Psoas muscle (tissue), 8 donors: ENCODE data around the gene SPIRE2. TPM values are rescaled to one million over a fixed set of nuclear protein-coding genes. Genes with fewer than 3 reads are reported as not detected.

Experiments
- ATAC-seq, 4 donors: fragments of 200-7000 bp; cut with Tn5 transposase; one replicate each; pipeline ENCODE4 v1.9.1; 2020; ENCODE audit warnings: moderate library complexity in 3 of 4, mild to moderate bottlenecking in 2 of 4
- DNase-seq, 2 donors: peaks; one replicate each; pipeline ENCODE4 v3.0.0-alpha.2; 2020
- H3K27ac ChIP-seq: fragments of 200-600 bp; one replicate; pipeline ENCODE4 v1.8.0; 2022
- H3K27me3 ChIP-seq, 3 donors: fragments of 200-600 bp in 1 of 3; one replicate each; pipeline versions ENCODE4 v1.6.1 to v1.8.0; 2013 to 2022; ENCODE audit warnings: low read length in 2 of 3, mild to moderate bottlenecking in 2 of 3, moderate library complexity in 1 of 3; ENCODE audit not compliant: insufficient read depth in 3 of 3
- H3K36me3 ChIP-seq, 2 donors: fragments of 200-600 bp in 1 of 2; one replicate each; pipeline versions ENCODE4 v1.6.1 to v1.8.0; 2013 to 2022; ENCODE audit warnings: low read depth in 1 of 2, mild to moderate bottlenecking in 1 of 2, moderate library complexity in 1 of 2; ENCODE audit not compliant: insufficient read depth in 1 of 2
- H3K4me1 ChIP-seq: fragments of 200-600 bp; one replicate; pipeline ENCODE4 v1.8.0; 2022
- H3K4me3 ChIP-seq: fragments of 200-600 bp; one replicate; pipeline ENCODE4 v1.8.0; 2022; ENCODE audit warnings: mild to moderate bottlenecking
- H3K9me3 ChIP-seq: fragments of 200-600 bp; one replicate; pipeline ENCODE4 v1.8.0; 2022
- WGBS, 3 donors: extraction: QIAGEN DNeasy Blood & Tissue Kit; methylation state at CpG; one replicate each; pipeline versions ENCODE4 v1.1.6 to v1.1.7; 2013; 5-methylcytosine and 5-hydroxymethylcytosine counted together
- intact Hi-C, 2 donors: fragments of 100-400 bp; cut with DNase I; formaldehyde crosslinking; loops; one replicate each; pipeline versions ENCODE4 v1.11.0 to v1.14.2; 2022
- polyA plus RNA-seq, 3 donors: library from polyadenylated mRNA; stranded (reverse); fragments of 200-250 nt; gene quantifications; one replicate each; pipeline ENCODE4 v1.2.3, GENCODE V29; 2013
- total RNA-seq, 4 donors: library from RNA; stranded (reverse); fragmentation: NEBNext Ultra II Directional in 2 of 4; extraction: Animal tissue kit (Norgen Biotek cat#: 25700) in 2 of 4; gene quantifications; one replicate each; pipeline versions ENCODE4 v1.2.1 to v1.2.4, GENCODE V29; 2021 to 2023
- TF ChIP-seq, protein P1 (sequence below): fragments of 200-600 bp; IDR thresholded peaks from one replicate; pipeline ENCODE4 v1.8.0; 2022; ENCODE audit warnings: antibody characterized with exemption
- donor health status: healthy with polysubstance abuse.
- donor health status: DM: no; HTN: no; CAD: no; lungs with moderate emphysema.
- donor health status: Bipolar disorder and iron deficiency.
- donor health status: healthy.
- donor health status: DM: yes; HTN: yes; CAD: no.
- donor health status: DM: no; HTN: no; CAD: no.
- donor health status: DM: no; HTN: no; CAD: no.
- donor health status: DM: yes; HTN: yes; CAD: no.

The SPIRE2 gene
- total and polyA plus RNA-seq, 7 donors = 0.14 to 0.48 (median 0.25) TPM; not detected in 1

DNA sequence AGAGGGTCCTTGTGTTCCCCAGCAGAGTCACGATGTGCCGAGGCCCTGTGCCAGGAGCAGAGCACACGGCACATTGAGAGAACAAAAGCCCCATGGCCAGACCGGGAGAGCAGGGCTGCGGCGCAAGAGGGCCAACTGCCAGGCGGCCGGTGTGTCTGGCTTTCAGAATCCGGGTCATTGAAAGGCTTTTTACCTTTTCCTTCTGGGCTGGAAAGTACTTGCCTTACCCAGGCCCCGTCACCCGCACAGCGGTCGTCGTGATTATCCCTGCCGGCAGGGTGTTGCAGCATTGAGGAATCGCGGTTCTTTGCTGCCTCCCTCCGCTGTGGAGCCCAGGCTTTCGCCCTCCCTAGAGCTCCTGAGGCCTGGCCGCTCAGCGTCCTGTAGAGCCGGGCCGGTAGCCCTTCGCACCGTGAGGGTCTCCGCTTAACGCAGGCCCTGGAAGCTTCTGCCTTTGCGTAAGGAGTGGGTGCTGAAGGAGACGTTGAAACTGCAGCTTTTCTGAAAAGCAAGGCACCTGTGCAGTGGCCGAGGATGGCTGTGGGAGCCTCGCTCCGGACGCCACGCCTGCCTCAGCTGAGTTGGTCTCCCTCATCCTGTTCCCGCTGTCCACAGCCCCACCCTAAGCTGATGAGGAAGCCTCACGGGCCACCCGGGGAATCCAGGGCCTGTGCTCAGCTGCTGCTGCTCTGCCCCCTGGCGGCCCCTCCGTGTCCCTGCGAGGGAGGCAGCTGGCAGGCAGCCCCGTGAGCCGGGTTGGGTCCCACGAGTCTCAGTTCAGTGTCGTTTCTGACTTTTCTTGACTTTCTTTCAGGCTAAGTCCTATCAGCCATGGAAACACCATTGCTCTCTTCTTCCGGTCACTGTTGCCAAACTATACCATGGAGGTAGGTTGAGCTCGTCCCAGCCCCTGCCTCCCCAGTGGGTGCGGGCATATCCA lies 81.8 kb downstream of the SPIRE2 start:
- H3K9me3 ChIP-seq = no peaks in the 10 kb centered on the region
- no peak overlapping the region for H3K27ac ChIP-seq
- peaks cover 4% of the 10 kb centered on the region for H3K4me1 ChIP-seq
- H3K36me3 ChIP-seq = peaks cover 0 to 58% of the 10 kb centered on the region in 2 donors
- no peaks in the 10 kb centered on the region for H3K27me3 ChIP-seq
- ATAC-seq = peak; percentile 68 to 76 (median 72)
- TF ChIP-seq, protein P1, sequence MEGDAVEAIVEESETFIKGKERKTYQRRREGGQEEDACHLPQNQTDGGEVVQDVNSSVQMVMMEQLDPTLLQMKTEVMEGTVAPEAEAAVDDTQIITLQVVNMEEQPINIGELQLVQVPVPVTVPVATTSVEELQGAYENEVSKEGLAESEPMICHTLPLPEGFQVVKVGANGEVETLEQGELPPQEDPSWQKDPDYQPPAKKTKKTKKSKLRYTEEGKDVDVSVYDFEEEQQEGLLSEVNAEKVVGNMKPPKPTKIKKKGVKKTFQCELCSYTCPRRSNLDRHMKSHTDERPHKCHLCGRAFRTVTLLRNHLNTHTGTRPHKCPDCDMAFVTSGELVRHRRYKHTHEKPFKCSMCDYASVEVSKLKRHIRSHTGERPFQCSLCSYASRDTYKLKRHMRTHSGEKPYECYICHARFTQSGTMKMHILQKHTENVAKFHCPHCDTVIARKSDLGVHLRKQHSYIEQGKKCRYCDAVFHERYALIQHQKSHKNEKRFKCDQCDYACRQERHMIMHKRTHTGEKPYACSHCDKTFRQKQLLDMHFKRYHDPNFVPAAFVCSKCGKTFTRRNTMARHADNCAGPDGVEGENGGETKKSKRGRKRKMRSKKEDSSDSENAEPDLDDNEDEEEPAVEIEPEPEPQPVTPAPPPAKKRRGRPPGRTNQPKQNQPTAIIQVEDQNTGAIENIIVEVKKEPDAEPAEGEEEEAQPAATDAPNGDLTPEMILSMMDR = peak; percentile 73
- no peak overlapping the region for H3K4me3 ChIP-seq
- 58 to 65% (median 63%) methylated on average over 46 to 47 of the region's 47 CpGs for whole genome bisulfite sequencing, 3 donors
- DNase-seq = peak; percentile 83 to 89
- intact Hi-C loops = no loop called here

DNA sequence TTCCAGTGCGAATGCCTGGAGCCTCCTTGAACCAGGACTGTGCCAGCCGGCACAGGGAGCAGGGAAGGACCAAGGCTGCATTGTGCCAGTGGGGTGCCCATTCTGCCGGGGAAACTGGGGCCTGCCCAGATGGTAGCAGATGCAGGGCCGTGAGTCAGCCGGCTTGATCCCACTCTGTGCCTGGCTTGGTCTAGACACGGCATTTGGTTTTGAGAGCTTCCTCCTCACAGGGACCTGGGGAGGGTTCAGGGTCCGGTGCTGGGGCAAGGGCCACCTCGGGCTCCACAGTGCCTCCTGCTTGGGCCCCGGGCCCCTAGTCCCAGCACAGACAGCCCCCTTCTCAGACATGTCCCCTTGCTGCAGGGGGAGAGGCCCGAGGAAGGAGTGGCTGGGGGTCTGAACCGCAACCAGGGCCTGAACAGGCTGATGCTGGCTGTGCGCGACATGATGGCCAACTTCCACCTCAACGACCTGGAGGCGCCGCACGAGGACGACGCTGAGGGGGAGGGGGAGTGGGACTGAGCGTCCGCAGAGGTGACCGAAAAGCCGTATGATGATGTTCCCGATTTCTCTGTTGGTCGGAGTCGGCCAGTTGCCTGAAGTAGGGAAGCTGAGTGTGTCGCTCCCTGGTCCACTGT lies 82.6 kb downstream of the SPIRE2 start:
- ATAC-seq (peak in 3 of 4 donors; percentile 4 to 10 (median 9)), DNase-seq (peak in 1 of 2 donors; percentile 53)
- TF ChIP-seq, protein P1 = no peak
- Histone ChIP-seq H3K27me3 (no peaks in the 10 kb centered on the region), H3K36me3 (peaks cover 0 to 50% of the 10 kb centered on the region in 2 donors), H3K9me3 (no peaks in the 10 kb centered on the region), H3K27ac (no peak overlapping the region), H3K4me1 (peaks cover 4% of the 10 kb centered on the region), H3K4me3 (no peak overlapping the region)
- 91 to 95% (median 92%) methylated on average over 27 of the region's 27 CpGs for WGBS, 3 donors
- intact Hi-C loops = no loop called here

GRCh38 chr16:89911375-89911774 lies 83.1 kb downstream of the SPIRE2 start:
- no peak overlapping the region for H3K27ac ChIP-seq
- H3K4me1 ChIP-seq = peaks cover 4% of the 10 kb centered on the region
- no peaks in the 10 kb centered on the region for H3K27me3 ChIP-seq
- H3K36me3 ChIP-seq = peaks cover 0 to 44% of the 10 kb centered on the region in 2 donors
- H3K4me3 ChIP-seq = no peak overlapping the region
- DNase-seq (peak in 1 of 2 donors; percentile 42), ATAC-seq (no peak)
- H3K9me3 ChIP-seq = no peaks in the 10 kb centered on the region
- intact Hi-C loops = no loop called here
- 92 to 93% (median 92%) methylated on average over 14 of the region's 14 CpGs for WGBS, 3 donors
- TF ChIP-seq, protein P1 = no peak

DNA sequence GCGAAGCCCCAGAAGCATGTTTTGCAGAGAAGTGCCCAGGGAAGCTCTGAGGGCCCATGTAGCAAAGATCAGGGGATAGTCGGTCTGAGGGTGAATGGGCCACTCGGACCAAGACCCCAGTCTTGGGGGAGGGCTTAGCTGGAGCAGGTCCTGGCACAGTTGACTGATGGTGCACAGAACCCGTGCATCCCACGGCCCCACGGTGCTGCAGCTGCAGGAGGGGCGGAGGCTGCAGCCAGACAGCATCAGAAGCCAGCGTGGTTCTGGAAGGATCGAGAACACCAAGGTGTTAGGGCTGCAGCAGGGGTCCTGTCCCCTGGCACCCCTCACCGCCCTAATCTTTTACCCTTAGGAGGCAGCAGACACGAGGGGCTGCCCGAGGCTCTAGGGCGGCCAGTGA lies 83.9 kb downstream of the SPIRE2 start:
- Histone ChIP-seq H3K9me3 (no peaks in the 10 kb centered on the region), H3K27me3 (no peaks in the 10 kb centered on the region), H3K27ac (no peak overlapping the region), H3K4me1 (peaks cover 4% of the 10 kb centered on the region), H3K36me3 (peaks cover 0 to 37% of the 10 kb centered on the region in 2 donors), H3K4me3 (no peak overlapping the region)
- 81 to 93% (median 82%) methylated on average over 13 of the region's 13 CpGs for WGBS, 3 donors
- TF ChIP-seq, protein P1 = no peak
- intact Hi-C loops = no loop called here
- ATAC-seq (no peak), DNase-seq (peak in 1 of 2 donors; percentile 52)
